HepG2 (cell line): Measurements from ENCODE around the gene USP30. TPM values are rescaled to one million over a fixed set of nuclear protein-coding genes. Genes with fewer than 3 reads are reported as not detected.

Experiments
- HNRNPUL1 ChIP-seq: fragments of 200-400 bp; formaldehyde crosslinking; IDR thresholded peaks from 2 replicates; pipeline ENCODE4 v1.6.1; 2017; ENCODE audit warnings: low read depth, mild to moderate bottlenecking, low read length, moderate library complexity
- KDM5A ChIP-seq: fragments of 200-600 bp; sonication (generic); IDR thresholded peaks from 2 replicates; pipeline ENCODE4 v1.7.0; 2018; ENCODE audit warnings: antibody characterized with exemption, mild to moderate bottlenecking, low read length, borderline replicate concordance
- MEIS2 ChIP-seq: sonication (generic); formaldehyde crosslinking; IDR thresholded peaks from 2 replicates; pipeline ENCODE4 v1.9.0; 2021; ENCODE audit warnings: mild to moderate bottlenecking, missing genetic modification reagents
- NBN ChIP-seq: fragments of 450-650 bp; conservative IDR thresholded peaks from 2 replicates; pipeline ENCODE4 v1.6.1; 2017
- PREB ChIP-seq: sonication (generic); formaldehyde crosslinking; IDR thresholded peaks from 2 replicates; pipeline ENCODE4 v1.4.0; 2020; ENCODE audit warnings: missing genetic modification reagents
- RXRA ChIP-seq: sonication (generic); formaldehyde crosslinking; IDR thresholded peaks from 2 replicates; pipeline ENCODE4 v1.5.1; 2020; ENCODE audit warnings: missing genetic modification reagents
- SMYD3 ChIP-seq: sonication (generic); formaldehyde crosslinking; IDR thresholded peaks from 2 replicates; pipeline ENCODE4 v1.8.1; 2023; ENCODE audit warnings: mild to moderate bottlenecking, missing genetic modification reagents
- TFDP1 ChIP-seq: IDR thresholded peaks from 2 replicates; pipeline ENCODE4 v1.6.1; 2016; ENCODE audit warnings: missing compliant biosample characterization, missing genetic modification reagents, borderline replicate concordance
- TOE1 ChIP-seq: sonication (generic); formaldehyde crosslinking; IDR thresholded peaks from 2 replicates; pipeline ENCODE4 v1.4.0; 2020; ENCODE audit warnings: mild to moderate bottlenecking, missing genetic modification reagents
- YEATS2 ChIP-seq: sonication (generic); formaldehyde crosslinking; IDR thresholded peaks from 2 replicates; pipeline ENCODE4 v1.4.0; 2020; ENCODE audit warnings: missing genetic modification reagents, borderline replicate concordance
- ZHX2 ChIP-seq, 2 experiments: sonication (generic) in 1 of 2; formaldehyde crosslinking in 1 of 2; IDR thresholded peaks; 2 replicates each; pipeline versions ENCODE4 v1.6.1 to v1.9.0; 2014 to 2022; ENCODE audit warnings: antibody characterized with exemption in 1 of 2, borderline replicate concordance in 1 of 2, inconsistent platforms in 1 of 2, low read depth in 1 of 2, missing genetic modification reagents in 1 of 2
- ZMAT5 ChIP-seq: sonication (generic); formaldehyde crosslinking; IDR thresholded peaks from 2 replicates; pipeline ENCODE4 v1.5.0; 2020; ENCODE audit warnings: mild to moderate bottlenecking, low read depth, missing genetic modification reagents, borderline replicate concordance
- ZNF296 ChIP-seq: sonication (generic); formaldehyde crosslinking; conservative IDR thresholded peaks from 2 replicates; pipeline ENCODE4 v1.5.0; 2020; ENCODE audit warnings: mild to moderate bottlenecking, missing genetic modification reagents
- ZNF639 ChIP-seq: conservative IDR thresholded peaks from 2 replicates; pipeline ENCODE4 v1.6.1; 2018; ENCODE audit warnings: missing genetic modification reagents
- ZSCAN22 ChIP-seq: sonication (generic); formaldehyde crosslinking; IDR thresholded peaks from 2 replicates; pipeline ENCODE4 v1.4.0; 2020; ENCODE audit warnings: mild to moderate bottlenecking, missing genetic modification reagents
- polyA plus RNA-seq, 8 experiments: library from polyadenylated mRNA; depleted of rRNA in 3 of 8; stranded (reverse) in 7 of 8; unstranded in 1 of 8; fragments of >200 nt; fragmentation: Illumina TruSeq in 4 of 8; extraction: Trizol in 4 of 8; gene quantifications; 2 replicates each; pipeline versions ENCODE4 v1.2.1 to v1.2.3, GENCODE V29; 2011 to 2016; ENCODE audit warnings: low read depth in 4 of 8, missing spikeins in 1 of 8, mixed read lengths in 1 of 8; ENCODE audit not compliant: insufficient read depth in 1 of 8
- total RNA-seq, 5 experiments: library from RNA; depleted of rRNA; stranded (reverse); fragments of >200 nt; fragmentation: Illumina TruSeq; extraction: Trizol; gene quantifications; 2 replicates each; pipeline ENCODE4 v1.2.3, GENCODE V29; 2016; ENCODE audit warnings: low read depth in 1 of 5
- TF ChIP-seq, protein P1 (sequence below): sonication (generic); formaldehyde crosslinking; IDR thresholded peaks from 2 replicates; pipeline ENCODE4 v1.4.0; 2020; ENCODE audit warnings: missing genetic modification reagents

Gene USP30
- total and polyA plus RNA-seq, 2 of the 13 experiments (the other 11 are each of a cell fraction or from before 2014, with no cell fraction given), result 11.2 to 20.8 TPM

DNA sequence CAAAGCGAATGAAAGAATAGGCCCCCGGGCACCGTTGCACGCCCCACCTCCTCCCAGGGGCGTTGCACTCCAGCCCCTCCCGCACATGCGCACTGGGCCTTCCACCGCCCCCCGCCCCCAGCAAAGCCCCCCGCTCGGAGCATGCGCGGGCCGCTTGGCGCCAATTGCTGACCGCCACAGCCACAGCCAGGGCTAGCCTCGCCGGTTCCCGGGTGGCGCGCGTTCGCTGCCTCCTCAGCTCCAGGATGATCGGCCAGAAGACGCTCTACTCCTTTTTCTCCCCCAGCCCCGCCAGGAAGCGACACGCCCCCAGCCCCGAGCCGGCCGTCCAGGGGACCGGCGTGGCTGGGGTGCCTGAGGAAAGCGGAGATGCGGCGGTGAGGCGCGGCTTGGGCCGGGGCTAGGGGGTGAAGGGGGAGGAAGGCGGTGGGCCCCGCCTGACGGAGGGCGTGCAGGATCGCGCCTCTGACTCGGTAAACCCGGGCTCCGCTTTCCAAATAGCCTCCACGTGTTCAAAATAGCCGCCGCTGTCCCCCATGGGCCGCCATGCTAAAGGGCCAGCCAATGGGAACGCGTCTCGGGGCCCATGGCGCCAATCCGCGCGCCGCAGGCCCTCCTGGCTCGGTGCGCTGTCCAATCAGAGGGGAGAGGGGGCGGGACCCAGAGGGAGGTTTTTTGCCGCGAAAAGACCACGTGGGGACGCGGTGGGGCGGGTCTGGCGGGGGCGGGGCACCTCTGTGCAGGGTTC is 45.2 kb downstream of the USP30 start, which contains the start of gene UNG (continued):
- TF ChIP-seq MEIS2 (no peak), ZNF639 (CRISPR knock-in tag) (no peak), ZHX2 (IDR thresholded peaks at IDR 0.05; ENCODE audit: low read depth) (no peak), ZHX2 (CRISPR knock-in tag; IDR thresholded peaks at IDR 0.05; ENCODE audit: borderline replicate concordance) (no peak), TFDP1 (peak; percentile 90), RXRA (CRISPR knock-in tag) (peak; percentile 30; the same call in 1 of the 2 replicates), NBN (no peak), PREB (CRISPR knock-in tag) (no peak), ZMAT5 (no peak), ZSCAN22 (CRISPR knock-in tag) (no peak), TOE1 (CRISPR knock-in tag) (no peak; the same call in 1 of the 2 replicates), SMYD3 (peak; percentile 92), YEATS2 (CRISPR knock-in tag) (peak; percentile 6; the same call in 1 of the 2 replicates), ZNF296 (CRISPR knock-in tag) (no peak), KDM5A (0 out of 2 replicates have a peak, but pooled peaks have one; percentile 30), HNRNPUL1 (no peak)
- TF ChIP-seq, protein P1, sequence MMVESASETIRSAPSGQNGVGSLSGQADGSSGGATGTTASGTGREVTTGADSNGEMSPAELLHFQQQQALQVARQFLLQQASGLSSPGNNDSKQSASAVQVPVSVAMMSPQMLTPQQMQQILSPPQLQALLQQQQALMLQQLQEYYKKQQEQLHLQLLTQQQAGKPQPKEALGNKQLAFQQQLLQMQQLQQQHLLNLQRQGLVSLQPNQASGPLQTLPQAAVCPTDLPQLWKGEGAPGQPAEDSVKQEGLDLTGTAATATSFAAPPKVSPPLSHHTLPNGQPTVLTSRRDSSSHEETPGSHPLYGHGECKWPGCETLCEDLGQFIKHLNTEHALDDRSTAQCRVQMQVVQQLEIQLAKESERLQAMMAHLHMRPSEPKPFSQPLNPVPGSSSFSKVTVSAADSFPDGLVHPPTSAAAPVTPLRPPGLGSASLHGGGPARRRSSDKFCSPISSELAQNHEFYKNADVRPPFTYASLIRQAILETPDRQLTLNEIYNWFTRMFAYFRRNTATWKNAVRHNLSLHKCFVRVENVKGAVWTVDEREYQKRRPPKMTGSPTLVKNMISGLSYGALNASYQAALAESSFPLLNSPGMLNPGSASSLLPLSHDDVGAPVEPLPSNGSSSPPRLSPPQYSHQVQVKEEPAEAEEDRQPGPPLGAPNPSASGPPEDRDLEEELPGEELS, result no peak
